DMS79 treated with DMSO at 0.1 percent for 48 hours (cell line): ENCODE results near the gene ITGB3BP.
"Not testable (repeated sequence)": the region's sequence is repeated elsewhere in the genome, so short reads cannot be mapped to it uniquely, and the experiment has no call there.

Source experiments
- DNase-seq: peaks from one replicate; lab custom pipeline; 2025; lab: John Stamatoyannopoulos, UW

Gene ITGB3BP, protein sequence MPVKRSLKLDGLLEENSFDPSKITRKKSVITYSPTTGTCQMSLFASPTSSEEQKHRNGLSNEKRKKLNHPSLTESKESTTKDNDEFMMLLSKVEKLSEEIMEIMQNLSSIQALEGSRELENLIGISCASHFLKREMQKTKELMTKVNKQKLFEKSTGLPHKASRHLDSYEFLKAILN

GRCh38 chr1:63522891-63523728 lies at the start of gene ITGB3BP, which contains the start of gene EFCAB7:
ITGB3BP (minus strand) TSS chr1:63523225; CDS start chr1:63523133, 92 bp downstream.
EFCAB7 (plus strand) TSS chr1:63523525; CDS start chr1:63525573, 2,048 bp downstream.
- peak; percentile 93 for DNase-seq

DNA sequence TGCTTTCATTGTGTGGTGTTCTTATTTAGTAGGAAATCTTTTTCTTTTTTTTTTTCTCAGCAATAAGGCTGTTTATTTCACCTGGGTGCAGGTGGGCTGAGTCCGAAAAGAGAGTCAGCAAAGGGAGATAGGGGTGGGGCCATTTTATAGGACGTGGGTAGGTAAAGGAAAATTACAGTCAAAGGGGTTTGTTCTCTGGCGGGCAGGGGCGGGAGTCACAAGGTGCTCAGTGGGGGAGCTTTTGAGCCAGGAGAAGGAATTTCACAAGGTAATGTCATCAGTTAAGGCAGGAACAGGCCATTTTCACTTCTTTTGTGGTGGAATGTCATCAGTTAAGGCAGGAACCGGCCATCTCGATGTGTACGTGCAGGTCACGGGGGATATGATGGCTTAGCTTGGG lies 49.7 kb upstream of the ITGB3BP start:
- DNase-seq, result not testable (repeated sequence)

DNA sequence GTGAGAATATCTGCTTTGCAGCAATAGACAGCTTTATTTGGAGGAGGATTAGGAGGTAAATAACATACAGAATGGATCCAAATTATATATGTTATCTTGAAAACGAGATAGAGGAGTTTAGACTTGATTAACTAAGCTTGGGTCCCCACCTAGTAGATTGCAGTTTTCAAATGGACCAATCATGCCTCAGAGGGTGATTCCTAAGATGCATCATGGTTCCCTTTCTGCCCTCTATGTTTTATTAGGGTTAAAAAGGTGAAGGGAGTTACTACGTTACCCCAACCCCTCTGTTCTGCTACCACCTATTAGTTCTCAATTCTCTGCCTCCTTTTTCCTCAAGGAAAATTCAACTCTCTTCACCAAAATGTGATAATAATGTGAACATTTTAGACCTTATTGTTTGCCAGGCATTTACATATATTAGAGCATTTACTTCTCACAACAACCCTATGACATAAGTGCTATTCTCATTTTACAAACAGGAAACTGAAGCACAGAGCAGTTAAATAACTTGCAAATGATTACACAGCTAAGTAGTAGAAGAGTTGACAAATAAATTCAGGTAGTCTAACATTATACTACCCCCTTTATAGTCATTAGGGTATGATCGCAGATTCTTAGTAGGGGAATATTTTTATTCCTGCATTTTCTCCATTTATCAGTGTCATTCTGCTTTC lies 46.8 kb upstream of the ITGB3BP start:
- no peak for DNase-seq

GRCh38 chr1:63569068-63569467 lies 46.0 kb upstream of the ITGB3BP start:
- DNase-seq, result no peak

DNA sequence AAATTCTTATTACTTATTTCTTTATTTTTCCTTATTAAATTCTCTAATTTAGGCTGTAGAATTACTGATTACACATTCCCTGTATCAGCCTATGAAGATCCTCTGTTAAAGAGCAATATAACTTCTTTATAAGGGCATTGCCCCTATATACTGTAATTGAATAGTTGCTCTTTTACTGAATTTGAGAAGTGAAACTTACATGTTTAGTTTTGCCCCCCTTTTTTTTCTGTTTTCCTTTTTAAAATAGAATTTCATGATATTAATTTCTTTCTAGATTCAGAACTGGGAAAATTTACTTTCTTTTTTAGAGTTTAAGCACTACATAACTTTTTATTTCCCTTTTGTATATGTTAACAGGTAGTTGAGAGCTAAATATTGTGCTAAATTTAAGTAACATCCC lies 40.7 kb upstream of the ITGB3BP start:
- DNase-seq, result no peak

- DNase-seq, result no peak
Observed at GRCh38 chr1:63559357-63559756, 36.3 kb upstream of the ITGB3BP start.

GRCh38 chr1:63557365-63557987 lies 34.5 kb upstream of the ITGB3BP start:
- no peak for DNase-seq

DNA sequence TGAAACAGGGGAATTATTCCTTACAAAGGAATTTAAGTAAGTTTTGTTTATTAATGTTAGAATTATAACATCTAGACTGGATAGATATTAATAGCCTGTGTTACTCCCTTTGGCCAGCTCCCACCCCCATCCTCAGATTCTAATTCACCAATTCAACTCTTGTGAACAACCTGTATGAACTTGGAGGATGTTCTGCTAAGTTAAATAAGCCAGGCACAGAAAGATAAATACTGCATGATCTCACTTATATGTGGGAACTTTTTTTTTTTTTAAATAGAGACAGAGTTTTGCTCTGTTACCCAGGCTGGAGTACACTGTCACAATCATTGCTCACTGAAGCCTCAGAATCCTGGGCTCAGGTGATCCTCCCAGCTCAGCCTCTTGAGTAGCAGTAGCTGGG lies 32.5 kb upstream of the ITGB3BP start:
- DNase-seq, result no peak

DNA sequence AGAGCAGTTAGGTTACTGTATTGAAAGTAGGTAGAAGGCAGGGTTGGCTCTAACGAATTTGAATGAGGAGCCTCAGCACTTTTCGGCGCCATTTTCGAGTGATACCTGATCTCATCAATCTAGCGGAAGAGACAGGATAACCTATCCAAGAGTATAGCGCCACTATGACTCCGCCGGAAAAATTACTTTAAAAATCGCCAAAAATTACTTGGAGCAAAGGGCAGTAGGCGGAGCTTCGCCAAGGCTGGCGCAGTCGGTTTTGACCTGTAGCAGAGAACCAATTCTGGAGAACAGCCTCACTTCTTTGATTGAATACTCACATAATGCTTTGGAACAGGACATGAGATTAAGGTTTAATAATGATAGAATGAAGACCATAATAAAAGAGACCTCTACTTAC lies 25.9 kb upstream of the ITGB3BP start:
- DNase-seq, result no peak

- DNase-seq, result no peak
Observed at GRCh38 chr1:63548303-63548702, 25.3 kb upstream of the ITGB3BP start.

GRCh38 chr1:63547621-63548294 lies 24.7 kb upstream of the ITGB3BP start:
- no peak for DNase-seq

- no peak for DNase-seq
Observed at GRCh38 chr1:63545780-63546179, 22.8 kb upstream of the ITGB3BP start.

GRCh38 chr1:63537940-63538339 lies 14.9 kb upstream of the ITGB3BP start:
- DNase-seq, result no peak

DNA sequence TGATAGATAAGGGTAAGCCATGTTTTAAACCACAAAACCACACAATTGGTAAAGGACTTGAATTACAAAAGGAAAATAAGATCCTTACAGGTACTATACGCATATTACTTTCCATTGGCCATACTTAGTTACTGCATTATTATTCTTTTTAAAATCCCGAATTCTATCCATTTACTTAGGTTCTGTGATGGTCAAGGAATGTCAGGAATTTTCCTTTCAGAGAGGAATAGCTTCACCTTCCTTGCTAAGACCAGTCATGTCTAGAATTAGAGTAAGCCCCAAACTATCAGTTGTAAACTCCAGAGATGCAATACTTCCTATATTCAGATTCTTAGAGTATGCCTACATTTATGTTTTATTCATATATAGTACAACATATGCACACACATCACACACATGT lies 14.0 kb upstream of the ITGB3BP start:
- DNase-seq, result no peak

- DNase-seq, result no peak
Observed at GRCh38 chr1:63534406-63534805, 11.4 kb upstream of the ITGB3BP start.

- no peak for DNase-seq
Observed at GRCh38 chr1:63533931-63534330, 10.9 kb upstream of the ITGB3BP start.

- no peak for DNase-seq
Observed at GRCh38 chr1:63532727-63533126, 9.7 kb upstream of the ITGB3BP start.

DNA sequence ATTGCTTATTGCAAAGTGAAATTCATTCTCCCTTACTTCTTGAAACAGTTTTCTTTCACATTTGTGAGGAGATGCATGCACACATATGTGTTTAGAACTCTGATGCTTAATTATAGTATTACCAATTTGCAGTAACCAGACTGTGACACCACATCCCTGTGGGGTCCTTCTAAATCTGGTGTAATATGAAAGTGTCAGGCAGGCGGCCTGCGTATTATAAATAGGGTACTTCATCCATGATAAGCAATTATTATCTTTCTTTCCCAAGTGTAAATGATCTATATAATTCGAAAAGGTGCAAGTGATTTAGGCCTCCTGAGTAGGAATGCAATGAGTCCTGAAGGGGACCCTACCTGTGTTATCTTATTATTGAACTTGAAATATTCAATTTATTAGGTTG lies 1.2 kb upstream of the ITGB3BP start:
- DNase-seq, result no peak

DNA sequence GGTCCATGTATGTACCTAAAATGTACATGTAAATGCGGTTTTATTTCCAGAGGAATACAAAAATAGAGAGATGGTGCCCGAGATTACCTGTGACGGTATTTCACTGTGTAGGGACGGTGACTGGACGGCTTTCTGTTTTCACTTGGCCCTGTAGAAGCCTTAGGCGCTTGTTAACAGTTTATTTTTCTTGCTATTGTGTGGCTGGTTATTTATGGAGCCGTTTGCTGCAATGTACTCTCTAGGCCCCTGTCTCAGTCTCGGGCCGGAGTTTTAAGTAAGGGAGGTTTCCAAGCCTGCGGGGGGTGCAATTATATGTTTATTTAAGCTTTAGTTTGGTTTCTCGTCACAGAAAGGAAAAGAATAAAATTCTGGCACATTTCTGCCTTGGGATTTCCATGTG lies 713 bp upstream of the ITGB3BP start:
- no peak for DNase-seq

- DNase-seq, result no peak
Observed at GRCh38 chr1:63516629-63517028, 6.4 kb downstream of the ITGB3BP start.

GRCh38 chr1:63512584-63512983 lies 10.4 kb downstream of the ITGB3BP start:
- DNase-seq, result no peak

GRCh38 chr1:63509718-63510117 lies 13.3 kb downstream of the ITGB3BP start:
- DNase-seq, result no peak
